ENCODE measurements around the gene BBIP1. TPM values are rescaled to one million over a fixed set of nuclear protein-coding genes. Genes with fewer than 3 reads are reported as not detected.

Gene BBIP1
- total and polyA plus RNA-seq, 12 donors = 14.5 to 86.9 (median 44.9) TPM

DNA sequence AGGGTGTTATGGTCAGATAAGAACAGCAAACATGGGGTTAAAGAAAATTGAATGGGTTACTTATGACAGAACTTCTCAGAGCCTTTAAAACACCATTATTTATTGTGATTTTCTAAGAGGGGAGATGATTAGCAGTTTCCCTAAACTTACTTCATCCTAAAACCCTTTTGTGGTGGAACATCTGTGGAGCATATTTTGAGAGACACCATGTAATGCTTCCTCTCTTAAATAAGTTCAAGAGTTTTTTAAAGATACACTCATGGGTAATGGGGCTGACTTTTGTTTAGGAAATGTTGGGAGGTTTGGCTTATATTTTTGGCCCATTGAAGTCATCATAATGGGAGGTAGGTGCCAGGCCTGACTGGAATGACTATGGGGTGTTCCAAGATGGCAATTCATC is 55.6 kb downstream of the BBIP1 start:
- H3K4me3 ChIP-seq = no peak overlapping the region
- TF ChIP-seq, protein P1, sequence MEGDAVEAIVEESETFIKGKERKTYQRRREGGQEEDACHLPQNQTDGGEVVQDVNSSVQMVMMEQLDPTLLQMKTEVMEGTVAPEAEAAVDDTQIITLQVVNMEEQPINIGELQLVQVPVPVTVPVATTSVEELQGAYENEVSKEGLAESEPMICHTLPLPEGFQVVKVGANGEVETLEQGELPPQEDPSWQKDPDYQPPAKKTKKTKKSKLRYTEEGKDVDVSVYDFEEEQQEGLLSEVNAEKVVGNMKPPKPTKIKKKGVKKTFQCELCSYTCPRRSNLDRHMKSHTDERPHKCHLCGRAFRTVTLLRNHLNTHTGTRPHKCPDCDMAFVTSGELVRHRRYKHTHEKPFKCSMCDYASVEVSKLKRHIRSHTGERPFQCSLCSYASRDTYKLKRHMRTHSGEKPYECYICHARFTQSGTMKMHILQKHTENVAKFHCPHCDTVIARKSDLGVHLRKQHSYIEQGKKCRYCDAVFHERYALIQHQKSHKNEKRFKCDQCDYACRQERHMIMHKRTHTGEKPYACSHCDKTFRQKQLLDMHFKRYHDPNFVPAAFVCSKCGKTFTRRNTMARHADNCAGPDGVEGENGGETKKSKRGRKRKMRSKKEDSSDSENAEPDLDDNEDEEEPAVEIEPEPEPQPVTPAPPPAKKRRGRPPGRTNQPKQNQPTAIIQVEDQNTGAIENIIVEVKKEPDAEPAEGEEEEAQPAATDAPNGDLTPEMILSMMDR (IDR thresholded peaks at IDR 0.05) = no peak
- TF ChIP-seq POLR2A (IDR thresholded peaks at IDR 0.05) = no peak
- H3K27me3 ChIP-seq = no peaks in the 10 kb centered on the region
- peak overlapping the region in 1 of 5 donors; percentile 59 for H3K27ac ChIP-seq
- intact Hi-C loops (cut with DNase I) = no loop called here
- H3K4me1 ChIP-seq (replicated peaks in 1 of 2) = peaks cover 0 to 37% of the 10 kb centered on the region in 2 donors
- no peak for DNase-seq
- no peaks in the 10 kb centered on the region for H3K9me3 ChIP-seq (replicated peaks in 1 of 3)
- no peaks in the 10 kb centered on the region for H3K36me3 ChIP-seq (replicated peaks in 1 of 2)

DNA sequence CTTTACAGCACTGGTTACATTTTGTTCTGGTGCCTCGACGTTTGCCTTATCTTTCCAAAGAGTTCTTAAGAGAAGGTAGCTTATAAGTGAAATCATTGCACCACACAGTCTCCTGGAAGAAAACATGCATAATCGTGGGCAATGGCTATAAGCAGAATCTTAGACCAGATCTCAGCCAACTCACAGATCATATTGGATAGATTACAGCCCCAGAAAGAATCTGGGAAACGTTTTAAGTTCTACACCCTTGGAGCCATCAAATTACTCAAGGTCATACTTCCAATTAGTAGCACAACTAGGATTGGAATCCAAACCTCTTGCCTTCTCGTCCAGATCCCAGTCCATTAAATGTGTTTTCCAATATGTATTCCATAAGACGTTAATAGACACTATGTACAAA is 56.0 kb downstream of the BBIP1 start:
- H3K4me1 ChIP-seq (replicated peaks in 1 of 2) = peaks cover 1 to 41% of the 10 kb centered on the region in 2 donors
- H3K4me3 ChIP-seq = no peak overlapping the region
- TF ChIP-seq POLR2A (IDR thresholded peaks at IDR 0.05) = no peak
- TF ChIP-seq, protein P1 (IDR thresholded peaks at IDR 0.05) = no peak
- WGBS, 4 donors = 83 to 86% (median 85%) methylated on average over 6 of the region's 6 CpGs
- H3K27ac ChIP-seq = peak overlapping the region in 1 of 5 donors; percentile 59
- no peak for DNase-seq
- no peaks in the 10 kb centered on the region for H3K36me3 ChIP-seq (replicated peaks in 1 of 2)
- H3K9me3 ChIP-seq (replicated peaks in 1 of 3) = no peaks in the 10 kb centered on the region
- no peaks in the 10 kb centered on the region for H3K27me3 ChIP-seq
- intact Hi-C loops (cut with DNase I) = no loop called here

DNA sequence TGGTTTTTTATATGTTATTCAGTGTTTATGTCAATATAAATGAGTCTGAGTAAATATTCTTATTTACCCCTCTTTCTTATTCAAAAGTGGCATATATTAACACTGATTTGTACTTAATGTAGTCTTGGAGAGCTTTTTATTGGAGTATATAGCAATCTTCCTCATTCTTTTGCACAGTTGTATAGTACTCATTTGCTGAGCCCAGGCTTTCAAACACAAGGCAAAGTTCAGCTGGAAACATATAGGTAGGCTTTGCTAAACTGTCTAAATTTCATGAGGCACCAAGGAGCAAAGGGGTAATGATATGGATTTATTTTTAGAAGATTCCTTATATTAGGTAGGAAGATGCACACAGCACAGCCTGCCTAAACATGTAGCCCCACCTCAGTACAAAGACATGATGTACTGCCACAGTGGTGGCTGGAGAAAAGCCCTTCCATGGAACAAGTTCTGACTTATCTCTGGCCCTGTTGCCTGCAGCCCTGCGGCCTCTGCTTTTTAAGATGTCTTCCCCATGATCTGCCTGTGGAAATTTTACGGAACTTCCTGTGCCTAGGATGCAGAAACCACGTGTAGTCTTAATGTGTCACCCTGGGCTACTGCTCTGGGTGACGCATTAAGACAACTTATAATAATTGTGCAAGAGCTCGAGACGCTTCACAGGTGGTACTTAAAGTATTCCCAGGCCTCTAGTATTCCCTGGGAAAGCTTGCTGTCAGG is 56.9 kb downstream of the BBIP1 start:
- H3K4me1 ChIP-seq (replicated peaks in 1 of 2) = peaks cover 10 to 49% of the 10 kb centered on the region in 2 donors
- H3K9me3 ChIP-seq (replicated peaks in 1 of 3) = no peaks in the 10 kb centered on the region
- H3K4me3 ChIP-seq = no peak overlapping the region
- TF ChIP-seq POLR2A (IDR thresholded peaks at IDR 0.05) = no peak
- TF ChIP-seq, protein P1 (IDR thresholded peaks at IDR 0.05) = no peak
- H3K27ac ChIP-seq = peak overlapping the region in 2 of 5 donors; percentile 3 to 59
- intact Hi-C loops (cut with DNase I) = no loop called here
- peak in 1 of 7 donors; percentile 36 for DNase-seq
- WGBS, 4 donors = 64 to 80% (median 76%) methylated on average over 5 to 6 of the region's 6 CpGs
- H3K36me3 ChIP-seq (replicated peaks in 1 of 2) = no peaks in the 10 kb centered on the region
- H3K27me3 ChIP-seq = no peaks in the 10 kb centered on the region

DNA sequence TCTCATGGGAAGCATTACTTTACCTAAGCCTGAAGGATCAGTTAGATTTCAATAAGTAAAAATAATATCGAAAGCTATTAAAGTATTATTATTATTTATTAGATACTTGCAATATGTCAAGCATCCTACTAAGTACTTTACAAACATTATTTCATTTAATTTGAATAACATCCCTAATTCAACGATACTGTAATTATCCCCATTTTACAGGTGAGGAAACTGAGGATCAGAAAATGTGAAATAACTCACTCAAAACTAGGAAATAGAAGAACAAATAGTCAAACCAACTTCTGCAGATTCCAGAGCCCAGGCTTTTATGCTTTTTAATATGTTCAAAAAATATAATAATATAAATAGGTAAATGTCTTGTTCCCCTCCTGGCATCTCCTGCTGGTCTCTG is 57.5 kb downstream of the BBIP1 start:
- WGBS, 4 donors = 93 to 97% (median 96%) methylated on average over 2 of the region's 2 CpGs
- H3K27ac ChIP-seq = peak overlapping the region in 2 of 5 donors; percentile 62 to 85
- intact Hi-C loops (cut with DNase I) = no loop called here
- H3K36me3 ChIP-seq (replicated peaks in 1 of 2) = no peaks in the 10 kb centered on the region
- H3K4me1 ChIP-seq (replicated peaks in 1 of 2) = peaks cover 11 to 44% of the 10 kb centered on the region in 2 donors
- no peaks in the 10 kb centered on the region for H3K9me3 ChIP-seq (replicated peaks in 1 of 3)
- TF ChIP-seq, protein P1 (IDR thresholded peaks at IDR 0.05) = no peak
- TF ChIP-seq POLR2A (IDR thresholded peaks at IDR 0.05) = no peak
- no peak overlapping the region for H3K4me3 ChIP-seq
- H3K27me3 ChIP-seq = no peaks in the 10 kb centered on the region
- DNase-seq = no peak

Data from adrenal gland (tissue), 12 donors.